ENCODE measurements around the gene TYW1.
"Not testable (repeated sequence)": the region's sequence is repeated elsewhere in the genome, so short reads cannot be mapped to it uniquely, and the experiment has no call there.

Gene TYW1

GRCh38 chr7:66957595-66958290, 38.9 kb upstream of the TYW1 start:
- no peak for TF ChIP-seq CTCF (IDR thresholded peaks at IDR 0.05; ENCODE audit: extremely low read depth, missing control alignments)
- no peak for DNase-seq (ENCODE audit: low spot score)

- TF ChIP-seq CTCF (IDR thresholded peaks at IDR 0.05; ENCODE audit: extremely low read depth, missing control alignments): no peak
Observed at GRCh38 chr7:66958538-66959350, 37.9 kb upstream of the TYW1 start.

GRCh38 chr7:66960192-66960591, 36.4 kb upstream of the TYW1 start:
- no peak for DNase-seq (ENCODE audit: low spot score)
- no peak for TF ChIP-seq CTCF (IDR thresholded peaks at IDR 0.05; ENCODE audit: extremely low read depth, missing control alignments)

More at GRCh38 chr7:66958538-66959350, 37.9 kb upstream of the TYW1 start:
- DNase-seq (ENCODE audit: low spot score): no peak

- TF ChIP-seq CTCF (IDR thresholded peaks at IDR 0.05; ENCODE audit: extremely low read depth, missing control alignments): no peak
- no peak for DNase-seq (ENCODE audit: low spot score)
Observed at GRCh38 chr7:66961096-66961495, 35.5 kb upstream of the TYW1 start.

GRCh38 chr7:66964411-66964810, 32.2 kb upstream of the TYW1 start:
- DNase-seq (ENCODE audit: low spot score): no peak
- no peak for TF ChIP-seq CTCF (IDR thresholded peaks at IDR 0.05; ENCODE audit: extremely low read depth, missing control alignments)

- no peak for TF ChIP-seq CTCF (IDR thresholded peaks at IDR 0.05; ENCODE audit: extremely low read depth, missing control alignments)
- no peak for DNase-seq (ENCODE audit: low spot score)
Observed at GRCh38 chr7:66967029-66967428, 29.6 kb upstream of the TYW1 start.

GRCh38 chr7:66969001-66969400, 27.6 kb upstream of the TYW1 start:
- not testable (repeated sequence) for DNase-seq (ENCODE audit: low spot score)
